Rectal smooth muscle tissue (tissue), 1 donor: Measurements from ENCODE around the gene FAM20C.
"Not testable (repeated sequence)": the region's sequence is repeated elsewhere in the genome, so short reads cannot be mapped to it uniquely, and the experiment has no call there.

Experiments used
- H3K27ac ChIP-seq: one replicate; pipeline ENCODE4 v1.7.0; 2013; ENCODE audit warnings: low read depth, low read length, inconsistent platforms
- H3K27me3 ChIP-seq: one replicate; pipeline ENCODE4 v1.7.0; 2013; ENCODE audit warnings: low read length; ENCODE audit not compliant: control insufficient read depth, insufficient read depth
- H3K36me3 ChIP-seq: one replicate; pipeline ENCODE4 v1.7.0; 2013; ENCODE audit warnings: low read length; ENCODE audit not compliant: control insufficient read depth, insufficient read depth
- H3K4me1 ChIP-seq: one replicate; pipeline ENCODE4 v1.7.0; 2013; ENCODE audit warnings: low read length; ENCODE audit not compliant: control insufficient read depth, insufficient read depth
- H3K4me3 ChIP-seq: one replicate; pipeline ENCODE4 v1.7.0; 2013; ENCODE audit warnings: low read length
- H3K9ac ChIP-seq: one replicate; pipeline ENCODE4 v1.7.0; 2013; ENCODE audit warnings: low read length

The FAM20C gene

GRCh38 chr7:255721-256361 is 63.5 kb downstream of the FAM20C start:
- peaks cover 23% of the 10 kb centered on the region for H3K36me3 ChIP-seq

GRCh38 chr7:256461-256940 is 64.1 kb downstream of the FAM20C start:
- H3K4me3 ChIP-seq = no peak overlapping the region
- H3K36me3 ChIP-seq = peaks cover 26% of the 10 kb centered on the region
- H3K27ac ChIP-seq = no peak overlapping the region
- H3K9ac ChIP-seq = no peak overlapping the region
- H3K4me1 ChIP-seq = no peaks in the 10 kb centered on the region
- no peaks in the 10 kb centered on the region for H3K27me3 ChIP-seq

More at GRCh38 chr7:255721-256361, 63.5 kb downstream of the FAM20C start:
- no peaks in the 10 kb centered on the region for H3K27me3 ChIP-seq
- H3K4me1 ChIP-seq = no peaks in the 10 kb centered on the region
- H3K27ac ChIP-seq = no peak overlapping the region
- no peak overlapping the region for H3K9ac ChIP-seq
- no peak overlapping the region for H3K4me3 ChIP-seq

- Histone ChIP-seq H3K36me3 (peaks cover 24% of the 10 kb centered on the region), H3K4me3 (no peak overlapping the region), H3K4me1 (no peaks in the 10 kb centered on the region), H3K9ac (no peak overlapping the region), H3K27me3 (no peaks in the 10 kb centered on the region), H3K27ac (no peak overlapping the region)
Observed at GRCh38 chr7:256981-257646, 64.7 kb downstream of the FAM20C start.

- H3K36me3 ChIP-seq = peaks cover 24% of the 10 kb centered on the region
- H3K27me3 ChIP-seq = no peaks in the 10 kb centered on the region
- no peak overlapping the region for H3K9ac ChIP-seq
- no peak overlapping the region for H3K27ac ChIP-seq
- no peak overlapping the region for H3K4me3 ChIP-seq
- no peaks in the 10 kb centered on the region for H3K4me1 ChIP-seq
Observed at GRCh38 chr7:257647-257992, 65.2 kb downstream of the FAM20C start.

GRCh38 chr7:258476-259190 is 66.3 kb downstream of the FAM20C start:
- no peaks in the 10 kb centered on the region for H3K4me1 ChIP-seq
- peaks cover 23% of the 10 kb centered on the region for H3K36me3 ChIP-seq
- H3K27me3 ChIP-seq = no peaks in the 10 kb centered on the region
- no peak overlapping the region for H3K9ac ChIP-seq
- no peak overlapping the region for H3K4me3 ChIP-seq
- H3K27ac ChIP-seq = no peak overlapping the region

- no peak overlapping the region for H3K4me3 ChIP-seq
- H3K27ac ChIP-seq = no peak overlapping the region
- H3K4me1 ChIP-seq = no peaks in the 10 kb centered on the region
- no peak overlapping the region for H3K9ac ChIP-seq
- peaks cover 23% of the 10 kb centered on the region for H3K36me3 ChIP-seq
- H3K27me3 ChIP-seq = no peaks in the 10 kb centered on the region
Observed at GRCh38 chr7:259191-259505, 66.8 kb downstream of the FAM20C start.

- Histone ChIP-seq H3K4me3 (no peak overlapping the region), H3K4me1 (no peaks in the 10 kb centered on the region), H3K9ac (no peak overlapping the region), H3K27ac (no peak overlapping the region), H3K27me3 (no peaks in the 10 kb centered on the region), H3K36me3 (peaks cover 23% of the 10 kb centered on the region)
Observed at GRCh38 chr7:259751-260405, 67.5 kb downstream of the FAM20C start.

- Histone ChIP-seq H3K4me1 (no peaks in the 10 kb centered on the region), H3K36me3 (peaks cover 23% of the 10 kb centered on the region), H3K27me3 (no peaks in the 10 kb centered on the region), H3K27ac (no peak overlapping the region), H3K4me3 (peak overlapping the region; percentile 22), H3K9ac (no peak overlapping the region)
Observed at GRCh38 chr7:260441-261281, 68.3 kb downstream of the FAM20C start.

GRCh38 chr7:261341-262250 is 69.2 kb downstream of the FAM20C start:
- peaks cover 19% of the 10 kb centered on the region for H3K36me3 ChIP-seq
- no peak overlapping the region for H3K27ac ChIP-seq
- no peak overlapping the region for H3K9ac ChIP-seq
- no peaks in the 10 kb centered on the region for H3K27me3 ChIP-seq
- no peaks in the 10 kb centered on the region for H3K4me1 ChIP-seq
- H3K4me3 ChIP-seq = no peak overlapping the region

GRCh38 chr7:262251-262572 is 69.8 kb downstream of the FAM20C start:
- no peak overlapping the region for H3K27ac ChIP-seq
- H3K4me3 ChIP-seq = no peak overlapping the region
- peaks cover 17% of the 10 kb centered on the region for H3K36me3 ChIP-seq
- no peak overlapping the region for H3K9ac ChIP-seq
- no peaks in the 10 kb centered on the region for H3K4me1 ChIP-seq
- H3K27me3 ChIP-seq = no peaks in the 10 kb centered on the region

GRCh38 chr7:262631-263311 is 70.4 kb downstream of the FAM20C start:
- not testable (repeated sequence) for H3K4me1 ChIP-seq, H3K9ac ChIP-seq, H3K27me3 ChIP-seq, H3K4me3 ChIP-seq, H3K27ac ChIP-seq
- H3K36me3 ChIP-seq = peaks cover 17% of the 10 kb centered on the region
